NCI-H2081 treated with DMSO at 0.1 percent for 48 hours (cell line): Measurements from ENCODE around the gene CBS.
"Not testable (repeated sequence)": the region's sequence is repeated elsewhere in the genome, so short reads cannot be mapped to it uniquely, and the experiment has no call there.

Experiments
- DNase-seq: peaks from one replicate; lab custom pipeline; 2025; lab: John Stamatoyannopoulos, UW

The CBS gene

GRCh38 chr21:43024439-43025136 is 51.0 kb downstream of the CBS start:
- no peak for DNase-seq

- DNase-seq: no peak
Measured at GRCh38 chr21:43023175-43023574, 52.5 kb downstream of the CBS start.

GRCh38 chr21:43021756-43022600 is 53.7 kb downstream of the CBS start:
- DNase-seq: no peak

DNA sequence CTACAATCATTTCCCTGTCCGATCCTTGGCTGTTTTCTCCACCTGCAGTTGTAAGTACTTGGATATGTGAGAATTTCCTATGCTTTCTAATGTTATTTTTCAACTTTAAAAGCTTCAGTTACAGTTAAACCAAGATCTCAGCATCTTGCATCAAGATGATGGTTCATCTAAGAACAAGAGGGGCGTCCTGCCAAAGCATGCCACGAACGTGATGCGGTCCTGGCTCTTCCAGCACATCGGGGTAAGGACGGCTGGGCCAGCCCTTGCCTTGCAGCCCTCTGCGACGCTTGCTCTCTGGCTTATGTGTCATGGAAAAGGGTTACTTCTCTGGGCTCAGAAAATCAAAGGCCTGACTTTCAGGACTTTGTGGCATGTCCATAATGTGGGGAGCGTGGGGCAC is 54.4 kb downstream of the CBS start:
- no peak for DNase-seq

GRCh38 chr21:43020771-43021170 is 54.9 kb downstream of the CBS start:
- no peak for DNase-seq

DNA sequence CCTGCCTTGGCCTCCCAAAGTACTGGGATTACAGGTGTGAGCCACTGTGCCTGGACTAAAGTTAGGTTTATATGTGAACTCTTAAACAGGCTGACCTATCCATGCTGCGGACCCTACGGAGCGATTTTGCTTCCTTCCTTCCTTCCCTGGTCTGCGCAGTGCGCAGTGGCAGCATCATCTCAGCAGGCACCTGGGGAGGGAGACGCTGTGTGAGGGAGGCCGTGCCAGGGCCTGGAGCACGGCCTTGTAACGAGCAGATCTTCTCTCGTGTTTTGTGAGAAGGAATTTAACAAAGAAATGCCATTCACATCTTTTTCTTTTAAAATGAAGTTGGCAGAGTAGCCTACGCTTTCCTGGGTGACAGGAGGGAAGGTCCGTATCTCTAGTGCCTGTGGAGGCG is 55.5 kb downstream of the CBS start:
- no peak for DNase-seq

DNA sequence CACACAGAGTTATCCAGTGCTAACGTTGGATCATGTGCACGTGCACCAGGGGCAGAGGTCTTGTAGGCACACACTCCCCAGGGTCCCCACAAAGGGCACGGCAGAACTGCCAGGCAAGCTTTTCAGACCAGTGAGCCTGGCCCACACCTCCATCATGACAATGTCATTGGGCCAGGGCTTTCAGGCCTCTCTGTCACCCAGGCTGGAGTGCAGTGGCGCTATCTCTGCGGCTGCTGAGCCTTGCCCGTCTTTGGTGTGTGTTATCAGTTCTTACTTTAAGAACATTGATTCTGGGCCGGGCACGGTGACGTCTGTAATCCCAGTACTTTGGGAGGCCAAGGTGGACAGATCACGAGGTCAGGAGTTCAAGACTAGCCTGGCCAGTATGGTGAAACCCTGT is 57.1 kb downstream of the CBS start:
- DNase-seq: no peak

- DNase-seq: no peak
Measured at GRCh38 chr21:43016728-43017127, 58.9 kb downstream of the CBS start.

GRCh38 chr21:43015906-43016540 is 59.6 kb downstream of the CBS start:
- DNase-seq: no peak

DNA sequence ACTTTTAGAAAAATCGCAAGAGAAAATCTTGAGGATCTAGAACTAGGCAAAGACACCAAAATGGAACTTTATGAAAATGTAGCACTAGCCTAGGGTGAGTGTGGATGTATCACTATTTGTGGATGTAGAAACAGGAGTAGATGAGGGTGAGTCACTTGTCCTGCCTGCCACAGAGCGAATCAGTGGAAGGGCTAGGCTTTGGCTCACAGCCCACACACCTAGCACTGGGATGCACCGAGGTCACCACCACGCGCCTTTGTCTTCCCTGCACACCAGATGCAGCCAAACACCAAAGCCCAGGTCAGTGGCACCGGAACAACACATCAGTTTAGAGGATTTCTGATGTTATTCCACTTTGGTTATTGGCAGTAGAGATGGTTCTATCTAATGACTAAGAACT is 63.0 kb downstream of the CBS start:
- DNase-seq: no peak

DNA sequence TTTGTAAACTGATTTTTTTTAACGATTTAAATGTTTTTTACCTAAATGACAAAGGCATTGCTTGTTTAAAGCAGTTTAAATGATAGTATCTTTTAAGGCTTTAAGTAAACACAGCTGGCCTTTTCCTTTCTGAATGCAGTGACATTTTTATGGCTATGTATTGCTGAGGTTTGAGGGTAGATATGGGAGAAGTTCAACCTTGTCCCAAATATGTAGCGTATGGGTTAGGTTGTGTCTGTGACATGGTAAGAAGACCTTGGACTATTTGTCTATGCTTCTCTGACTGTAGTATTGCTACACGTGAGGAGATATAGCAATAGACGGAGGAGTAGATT is 68.8 kb downstream of the CBS start:
- DNase-seq: no peak

- not testable (repeated sequence) for DNase-seq
Measured at GRCh38 chr21:43006051-43006873, 69.4 kb downstream of the CBS start.

GRCh38 chr21:43005635-43006034 is 70.0 kb downstream of the CBS start:
- no peak for DNase-seq

DNA sequence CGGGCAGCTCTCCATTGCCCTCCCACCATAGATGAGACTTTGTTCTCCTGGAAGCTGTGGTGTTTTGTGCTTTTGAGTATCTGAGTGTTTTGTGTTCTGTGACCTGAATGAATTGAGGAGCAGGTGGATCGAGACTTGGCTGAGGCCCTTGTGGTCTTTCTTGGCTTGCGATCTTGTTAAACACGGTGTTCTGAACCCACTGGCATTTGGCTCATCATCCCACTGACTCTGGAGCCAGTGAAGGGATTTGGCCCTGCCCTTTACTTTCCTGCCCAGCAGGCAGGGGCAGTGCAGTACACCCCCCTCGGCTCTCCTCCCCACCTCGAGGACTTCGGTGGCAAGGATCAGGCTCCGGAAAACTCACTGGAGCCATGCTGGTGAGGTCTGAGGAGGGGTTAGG is 70.7 kb downstream of the CBS start:
- DNase-seq: no peak
